ENCODE measurements around the gene MID1. TPM values are rescaled to one million over a fixed set of nuclear protein-coding genes. Genes with fewer than 3 reads are reported as not detected.
A peak's percentile ranks its signal among the peaks of the same experiment; 100 is the strongest.

Gene MID1
- total RNA-seq, 1 donor from 2014 or later: 32.8 TPM

GRCh38 chrX:10485326-10485725 lies 135.1 kb downstream of the MID1 start:
- no peak for DNase-seq (ENCODE audit: low spot score in 2 of 2)
- no peak overlapping the region for H3K4me3 ChIP-seq
- peaks cover 0 to 4% of the 10 kb centered on the region in 2 donors for H3K4me1 ChIP-seq
- H3K27me3 ChIP-seq: no peaks in the 10 kb centered on the region
- no peaks in the 10 kb centered on the region for H3K9me3 ChIP-seq
- H3K27ac ChIP-seq: no peak overlapping the region
- TF ChIP-seq CTCF (IDR thresholded peaks at IDR 0.05): no peak
- intact Hi-C loops (cut with DNase I): loop anchor here (10.0 kb wide), 1 partner anchor 89 kb away; no protein-coding TSS in a partner anchor
- no peaks in the 10 kb centered on the region for H3K36me3 ChIP-seq

- intact Hi-C loops (cut with DNase I): loop anchor here (10.0 kb wide), 1 partner anchor 90 kb away; no protein-coding TSS in a partner anchor
- peaks cover 0 to 4% of the 10 kb centered on the region in 2 donors for H3K4me1 ChIP-seq
- H3K27ac ChIP-seq: no peak overlapping the region
- H3K4me3 ChIP-seq: no peak overlapping the region
- DNase-seq (ENCODE audit: low spot score in 2 of 2): no peak
- no peaks in the 10 kb centered on the region for H3K9me3 ChIP-seq
- H3K27me3 ChIP-seq: no peaks in the 10 kb centered on the region
- H3K36me3 ChIP-seq: no peaks in the 10 kb centered on the region
- no peak for TF ChIP-seq CTCF (IDR thresholded peaks at IDR 0.05)
These were observed 135.6 kb downstream of the MID1 start for GRCh38 chrX:10484683-10485247.

GRCh38 chrX:10483191-10483831 lies 137.1 kb downstream of the MID1 start:
- H3K4me1 ChIP-seq: peaks cover 0 to 4% of the 10 kb centered on the region in 2 donors
- H3K9me3 ChIP-seq: no peaks in the 10 kb centered on the region
- H3K27ac ChIP-seq: peak overlapping the region; percentile 57 to 75
- no peaks in the 10 kb centered on the region for H3K36me3 ChIP-seq
- no peak for DNase-seq (ENCODE audit: low spot score in 2 of 2)
- no peak overlapping the region for H3K4me3 ChIP-seq
- intact Hi-C loops (cut with DNase I): loop anchor here (10.0 kb wide), 1 partner anchor 91 kb away; no protein-coding TSS in a partner anchor
- H3K27me3 ChIP-seq: no peaks in the 10 kb centered on the region
- no peak for TF ChIP-seq CTCF (IDR thresholded peaks at IDR 0.05)

- DNase-seq (ENCODE audit: low spot score in 2 of 2): no peak
- intact Hi-C loops (cut with DNase I): loop anchor here (10.0 kb wide), 1 partner anchor 92 kb away; no protein-coding TSS in a partner anchor
- Histone ChIP-seq H3K4me1 (peaks cover 0 to 4% of the 10 kb centered on the region in 2 donors), H3K36me3 (no peaks in the 10 kb centered on the region), H3K4me3 (no peak overlapping the region), H3K27me3 (no peaks in the 10 kb centered on the region), H3K9me3 (no peaks in the 10 kb centered on the region), H3K27ac (peak overlapping the region; percentile 57 to 75)
- no peak for TF ChIP-seq CTCF (IDR thresholded peaks at IDR 0.05)
These were observed 137.7 kb downstream of the MID1 start for GRCh38 chrX:10482708-10483107.

GRCh38 chrX:10482261-10482660 lies 138.1 kb downstream of the MID1 start:
- no peak overlapping the region for H3K4me3 ChIP-seq
- intact Hi-C loops (cut with DNase I): loop anchor here (10.0 kb wide), 1 partner anchor 93 kb away; no protein-coding TSS in a partner anchor
- no peaks in the 10 kb centered on the region for H3K36me3 ChIP-seq
- TF ChIP-seq CTCF (IDR thresholded peaks at IDR 0.05): no peak
- H3K4me1 ChIP-seq: peaks cover 0 to 4% of the 10 kb centered on the region in 2 donors
- peak overlapping the region in 1 of 2 donors; percentile 75 for H3K27ac ChIP-seq
- H3K27me3 ChIP-seq: no peaks in the 10 kb centered on the region
- DNase-seq (ENCODE audit: low spot score in 2 of 2): no peak
- H3K9me3 ChIP-seq: no peaks in the 10 kb centered on the region

Data from ascending aorta (tissue), 2 donors.